ENCODE results near the gene OSBPL9. TPM values are rescaled to one million over a fixed set of nuclear protein-coding genes. Genes with fewer than 3 reads are reported as not detected.

OSBPL9 gene
- total RNA-seq, 1 experiment from 2014 or later: 61.9 TPM

DNA sequence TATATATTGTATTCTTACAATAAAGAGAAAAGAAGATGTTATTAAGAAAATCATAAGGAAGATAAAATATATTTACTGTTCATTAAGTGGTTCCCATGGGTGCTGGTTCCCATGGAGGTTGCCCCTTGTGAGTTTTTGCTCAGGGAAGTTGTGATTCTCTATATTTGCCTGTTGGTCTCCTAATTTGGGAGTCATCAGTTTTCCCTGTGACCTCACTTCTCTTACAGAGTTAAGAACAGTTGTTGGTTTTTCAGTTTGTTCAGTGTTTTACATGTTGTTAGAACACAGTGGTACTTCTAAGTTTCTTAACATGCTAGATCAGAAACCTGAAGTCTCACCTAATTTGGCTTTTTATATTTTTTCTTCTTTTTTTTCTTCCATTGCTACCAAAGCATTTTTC lies 109.2 kb downstream of the OSBPL9 start:
- no peaks in the 10 kb centered on the region for H3K27me3 ChIP-seq (replicated peaks; ENCODE audit: control insufficient read depth, insufficient read depth, low read length)
- TF ChIP-seq, protein P1, sequence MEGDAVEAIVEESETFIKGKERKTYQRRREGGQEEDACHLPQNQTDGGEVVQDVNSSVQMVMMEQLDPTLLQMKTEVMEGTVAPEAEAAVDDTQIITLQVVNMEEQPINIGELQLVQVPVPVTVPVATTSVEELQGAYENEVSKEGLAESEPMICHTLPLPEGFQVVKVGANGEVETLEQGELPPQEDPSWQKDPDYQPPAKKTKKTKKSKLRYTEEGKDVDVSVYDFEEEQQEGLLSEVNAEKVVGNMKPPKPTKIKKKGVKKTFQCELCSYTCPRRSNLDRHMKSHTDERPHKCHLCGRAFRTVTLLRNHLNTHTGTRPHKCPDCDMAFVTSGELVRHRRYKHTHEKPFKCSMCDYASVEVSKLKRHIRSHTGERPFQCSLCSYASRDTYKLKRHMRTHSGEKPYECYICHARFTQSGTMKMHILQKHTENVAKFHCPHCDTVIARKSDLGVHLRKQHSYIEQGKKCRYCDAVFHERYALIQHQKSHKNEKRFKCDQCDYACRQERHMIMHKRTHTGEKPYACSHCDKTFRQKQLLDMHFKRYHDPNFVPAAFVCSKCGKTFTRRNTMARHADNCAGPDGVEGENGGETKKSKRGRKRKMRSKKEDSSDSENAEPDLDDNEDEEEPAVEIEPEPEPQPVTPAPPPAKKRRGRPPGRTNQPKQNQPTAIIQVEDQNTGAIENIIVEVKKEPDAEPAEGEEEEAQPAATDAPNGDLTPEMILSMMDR (IDR thresholded peaks at IDR 0.05; ENCODE audit: insufficient read depth in 1 of 2, low read depth in 1 of 2, low read length in 1 of 2, severe bottlenecking in 1 of 2, unreplicated experiment in 1 of 2): no peak
- no peaks in the 10 kb centered on the region for H3K9me3 Mint-ChIP-seq (ENCODE audit: unreplicated experiment)
- peaks cover 13% of the 10 kb centered on the region for H3K4me1 Mint-ChIP-seq (ENCODE audit: low read depth, unreplicated experiment)
- no peak overlapping the region for H3K27ac Mint-ChIP-seq (ENCODE audit: unreplicated experiment)
- H3K36me3 ChIP-seq (ENCODE audit: control insufficient read depth, insufficient read depth, low read length): no peaks in the 10 kb centered on the region
- BruUV-seq (replicated peaks): no TSS peak
- no peaks in the 10 kb centered on the region for H3K9me3 ChIP-seq
- ChIA-PET CTCF (no interaction called here), POLR2A (no interaction called here)
- no peak overlapping the region for H3K4me3 ChIP-seq (ENCODE audit: low read depth, low read length)
- peaks cover 4% of the 10 kb centered on the region for H3K4me1 ChIP-seq
- intact Hi-C loops (cut with micrococcal nuclease; ENCODE audit: unreplicated experiment): loop anchor here (5.0 kb wide), 1 partner anchor 109 kb away; the partner anchor contains the start of gene OSBPL9
- no peak overlapping the region for H3K4me3 Mint-ChIP-seq (ENCODE audit: unreplicated experiment)
- H3K36me3 Mint-ChIP-seq (ENCODE audit: insufficient read depth, unreplicated experiment): peaks cover 12% of the 10 kb centered on the region
- DNase-seq: no peak
- no peaks in the 10 kb centered on the region for H3K27me3 Mint-ChIP-seq (ENCODE audit: insufficient read depth, unreplicated experiment)

DNA sequence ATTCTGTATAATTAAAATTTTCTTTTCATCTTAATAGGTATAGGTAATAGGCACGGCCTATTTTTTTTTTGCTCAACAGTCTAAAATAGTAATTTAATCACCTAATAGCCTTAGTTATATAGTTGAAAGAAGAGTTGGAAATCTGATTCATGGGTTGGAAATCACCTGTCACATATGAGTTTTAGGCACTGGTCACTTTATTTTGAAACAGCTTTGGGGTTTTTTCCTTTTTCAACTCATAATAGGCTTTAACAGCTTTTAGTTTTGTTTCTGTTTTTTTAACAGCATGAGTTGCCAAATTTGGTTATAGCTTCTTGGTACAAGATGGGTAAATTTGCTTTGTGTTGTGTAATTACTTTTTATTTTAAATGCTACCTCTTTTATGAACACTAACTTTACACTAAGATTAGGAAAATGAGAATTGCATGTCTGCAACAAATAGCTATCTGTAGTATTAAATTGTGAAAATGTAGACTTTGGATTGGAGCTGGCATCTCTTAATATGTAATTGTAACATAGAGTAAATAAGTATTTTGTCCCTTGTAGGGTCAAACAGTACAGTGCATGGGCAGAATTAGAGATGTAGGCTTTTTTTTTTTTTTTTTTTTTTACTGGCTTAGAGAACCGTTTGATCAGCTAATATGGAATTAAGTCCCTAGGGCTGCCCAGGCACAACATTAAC lies 109.8 kb downstream of the OSBPL9 start:
- intact Hi-C loops (cut with micrococcal nuclease; ENCODE audit: unreplicated experiment): loop anchor here (5.0 kb wide), 1 partner anchor 109 kb away; the partner anchor contains the start of gene OSBPL9
- H3K4me3 ChIP-seq (ENCODE audit: low read depth, low read length): no peak overlapping the region
- TF ChIP-seq, protein P1 (IDR thresholded peaks at IDR 0.05; ENCODE audit: insufficient read depth in 1 of 2, low read depth in 1 of 2, low read length in 1 of 2, severe bottlenecking in 1 of 2, unreplicated experiment in 1 of 2): no peak
- H3K36me3 ChIP-seq (ENCODE audit: control insufficient read depth, insufficient read depth, low read length): no peaks in the 10 kb centered on the region
- Mint-ChIP-seq H3K27me3 (ENCODE audit: insufficient read depth, unreplicated experiment) (no peaks in the 10 kb centered on the region), H3K9me3 (ENCODE audit: unreplicated experiment) (no peaks in the 10 kb centered on the region), H3K4me1 (ENCODE audit: low read depth, unreplicated experiment) (peaks cover 13% of the 10 kb centered on the region), H3K27ac (ENCODE audit: unreplicated experiment) (no peak overlapping the region), H3K36me3 (ENCODE audit: insufficient read depth, unreplicated experiment) (peaks cover 12% of the 10 kb centered on the region), H3K4me3 (ENCODE audit: unreplicated experiment) (no peak overlapping the region)
- BruUV-seq (replicated peaks): no TSS peak
- no peaks in the 10 kb centered on the region for H3K9me3 ChIP-seq
- H3K4me1 ChIP-seq: peaks cover 4% of the 10 kb centered on the region
- ChIA-PET POLR2A (no interaction called here), CTCF (no interaction called here)
- no peak for DNase-seq
- no peaks in the 10 kb centered on the region for H3K27me3 ChIP-seq (replicated peaks; ENCODE audit: control insufficient read depth, insufficient read depth, low read length)

DNA sequence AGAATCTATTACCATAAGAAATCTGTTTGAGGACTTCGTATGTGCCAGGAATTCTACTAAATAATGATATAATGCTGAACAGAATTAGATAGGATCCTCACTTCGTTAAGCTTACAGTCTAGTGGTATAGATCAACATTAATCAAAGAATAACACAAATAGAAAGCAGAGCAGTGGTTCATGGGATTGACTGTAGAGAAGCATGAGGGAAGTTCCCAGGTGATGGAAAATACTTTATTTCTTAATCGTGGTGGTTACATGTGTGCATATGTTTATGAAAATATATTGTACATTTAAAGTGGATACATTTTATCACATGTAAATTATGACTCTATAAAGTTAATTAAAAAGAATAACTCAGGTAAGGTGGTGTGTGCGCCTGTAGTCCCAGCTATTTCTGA lies 110.5 kb downstream of the OSBPL9 start:
- Mint-ChIP-seq H3K27ac (ENCODE audit: unreplicated experiment) (no peak overlapping the region), H3K4me1 (ENCODE audit: low read depth, unreplicated experiment) (peaks cover 14% of the 10 kb centered on the region), H3K27me3 (ENCODE audit: insufficient read depth, unreplicated experiment) (no peaks in the 10 kb centered on the region), H3K36me3 (ENCODE audit: insufficient read depth, unreplicated experiment) (peaks cover 12% of the 10 kb centered on the region), H3K9me3 (ENCODE audit: unreplicated experiment) (no peaks in the 10 kb centered on the region), H3K4me3 (ENCODE audit: unreplicated experiment) (peak overlapping the region; percentile 73)
- TF ChIP-seq, protein P1 (IDR thresholded peaks at IDR 0.05; ENCODE audit: insufficient read depth in 1 of 2, low read depth in 1 of 2, low read length in 1 of 2, severe bottlenecking in 1 of 2, unreplicated experiment in 1 of 2): no peak
- intact Hi-C loops (cut with micrococcal nuclease; ENCODE audit: unreplicated experiment): loop anchor here (5.0 kb wide), 1 partner anchor 110 kb away; the partner anchor contains the start of gene OSBPL9
- H3K27me3 ChIP-seq (replicated peaks; ENCODE audit: control insufficient read depth, insufficient read depth, low read length): no peaks in the 10 kb centered on the region
- DNase-seq: no peak
- H3K36me3 ChIP-seq (ENCODE audit: control insufficient read depth, insufficient read depth, low read length): no peaks in the 10 kb centered on the region; the same call in 1 of the 2 replicates
- BruUV-seq (replicated peaks): no TSS peak
- POLR2A ChIA-PET: no interaction called here
- H3K4me3 ChIP-seq (ENCODE audit: low read depth, low read length): no peak overlapping the region
- H3K9me3 ChIP-seq: no peaks in the 10 kb centered on the region
- H3K4me1 ChIP-seq: peaks cover 4% of the 10 kb centered on the region
- CTCF ChIA-PET: interaction anchor here (0.7 kb wide), 1 partner anchor 79 kb away, joined by 3 read pairs; no protein-coding TSS in a partner anchor
